Thymus (tissue), 11 donors: ENCODE measurements around the gene SLIT1. TPM values are rescaled to one million over a fixed set of nuclear protein-coding genes. Genes with fewer than 3 reads are reported as not detected.

Source experiments
- DNase-seq, 9 donors: peaks; one replicate each; pipeline ENCODE4 v3.0.0-alpha.2; 2013; ENCODE audit warnings: low spot score in 9 of 9, low read depth in 6 of 9, missing footprints in 1 of 9
- H3K27ac ChIP-seq, 2 donors: one replicate each; pipeline ENCODE4 v1.5.1; 2013; ENCODE audit warnings: control low read depth in 1 of 2, low read depth in 1 of 2, low read length in 1 of 2, mild to moderate bottlenecking in 1 of 2, moderate library complexity in 1 of 2
- H3K27me3 ChIP-seq, 2 donors: one replicate each; pipeline ENCODE4 v1.5.1; 2013; ENCODE audit warnings: low read length in 1 of 2; ENCODE audit not compliant: control insufficient read depth in 2 of 2, insufficient read depth in 1 of 2
- H3K36me3 ChIP-seq, 2 donors: one replicate each; pipeline ENCODE4 v1.5.1; 2013; ENCODE audit warnings: low read length in 1 of 2, mild to moderate bottlenecking in 1 of 2, moderate library complexity in 1 of 2; ENCODE audit not compliant: control insufficient read depth in 2 of 2, insufficient read depth in 2 of 2
- H3K4me1 ChIP-seq, 2 donors: one replicate each; pipeline ENCODE4 v1.5.1; 2013; ENCODE audit warnings: low read length in 2 of 2; ENCODE audit not compliant: control insufficient read depth in 2 of 2, insufficient read depth in 2 of 2
- H3K4me3 ChIP-seq, 2 donors: one replicate each; pipeline ENCODE4 v1.5.1; 2013; ENCODE audit warnings: low read length in 2 of 2, control low read depth in 1 of 2, mild to moderate bottlenecking in 1 of 2
- H3K9me3 ChIP-seq, 2 donors: one replicate each; pipeline ENCODE4 v1.5.1; 2013; ENCODE audit warnings: low read length in 1 of 2, mild to moderate bottlenecking in 1 of 2; ENCODE audit not compliant: control insufficient read depth in 2 of 2, insufficient read depth in 1 of 2
- WGBS: extraction: QIAGEN DNeasy Blood & Tissue Kit; methylation state at CpG from one replicate; pipeline ENCODE4 v1.1.7; 2013; 5-methylcytosine and 5-hydroxymethylcytosine counted together
- polyA plus RNA-seq: library from polyadenylated mRNA; stranded (reverse); fragments of 200-250 nt; gene quantifications from one replicate; pipeline ENCODE4 v1.2.3, GENCODE V29; 2013
- total RNA-seq: library from RNA; stranded (reverse); fragments of 120-200 nt; gene quantifications from one replicate; pipeline ENCODE4 v1.2.4, GENCODE V29; 2013
- donor health status: healthy.

Gene SLIT1
- total and polyA plus RNA-seq, 2 donors, result 1.0 to 5.9 TPM

DNA sequence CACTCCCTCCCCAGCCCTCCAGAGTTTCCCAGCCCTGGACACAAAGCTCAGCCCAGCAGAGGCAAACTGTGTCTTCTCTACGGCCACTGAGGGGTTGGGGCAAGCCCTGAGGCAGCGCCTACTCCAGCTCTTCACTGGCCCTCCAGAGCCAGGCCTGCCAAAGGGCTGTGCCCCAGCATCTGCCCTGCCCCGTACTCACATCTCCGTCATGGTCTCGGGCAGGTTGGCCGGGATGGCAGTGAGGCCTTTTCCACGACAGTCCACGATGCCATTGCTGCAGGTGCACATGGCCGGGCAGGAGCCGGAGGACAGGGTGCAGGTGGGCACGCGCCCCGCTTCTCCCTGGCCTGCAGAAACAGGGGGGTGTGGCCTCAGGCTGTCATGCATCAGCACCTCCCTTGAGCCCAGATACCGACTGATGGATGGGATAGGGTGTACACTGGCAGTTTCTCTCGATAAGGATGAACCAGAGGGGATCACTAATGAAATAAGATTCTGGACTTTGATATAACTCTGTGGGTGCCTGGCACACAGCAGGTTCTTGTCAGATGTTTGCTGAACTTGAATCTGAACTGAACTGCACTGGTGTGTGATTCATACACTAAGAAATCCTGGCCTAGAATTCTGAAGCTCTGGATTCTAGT is 125.2 kb downstream of the SLIT1 start:
- H3K4me3 ChIP-seq, result no peak overlapping the region
- H3K27ac ChIP-seq, result no peak overlapping the region
- 92% methylated on average over 15 of the region's 15 CpGs for WGBS
- H3K27me3 ChIP-seq, result no peaks in the 10 kb centered on the region
- peaks cover 4 to 86% of the 10 kb centered on the region in 2 donors for H3K36me3 ChIP-seq
- peaks cover 0 to 5% of the 10 kb centered on the region in 2 donors for H3K9me3 ChIP-seq
- H3K4me1 ChIP-seq, result no peaks in the 10 kb centered on the region
- DNase-seq, result no peak

DNA sequence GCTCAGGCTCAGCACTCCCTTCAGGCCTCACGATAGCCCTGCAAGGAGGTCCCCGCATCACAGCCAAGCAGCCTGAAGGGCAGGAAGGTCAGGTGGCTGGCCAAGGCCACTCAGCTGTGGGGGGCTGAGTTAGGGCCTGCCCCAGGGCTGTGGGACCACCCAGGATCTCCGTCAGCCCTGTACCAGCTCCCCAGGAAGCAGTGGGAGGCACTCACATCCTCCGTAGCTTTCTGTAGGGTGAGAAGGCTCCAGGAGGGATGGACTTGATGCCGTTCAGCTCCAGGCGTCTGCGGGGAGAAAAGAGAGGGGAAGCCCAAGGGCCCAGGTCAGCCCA is 125.9 kb downstream of the SLIT1 start:
- no peak for DNase-seq
- 92% methylated on average over 7 of the region's 7 CpGs for WGBS
- peaks cover 0 to 5% of the 10 kb centered on the region in 2 donors for H3K9me3 ChIP-seq
- H3K4me1 ChIP-seq, result no peaks in the 10 kb centered on the region
- H3K27me3 ChIP-seq, result no peaks in the 10 kb centered on the region
- no peak overlapping the region for H3K4me3 ChIP-seq
- H3K36me3 ChIP-seq, result peaks cover 4 to 84% of the 10 kb centered on the region in 2 donors
- H3K27ac ChIP-seq, result no peak overlapping the region

DNA sequence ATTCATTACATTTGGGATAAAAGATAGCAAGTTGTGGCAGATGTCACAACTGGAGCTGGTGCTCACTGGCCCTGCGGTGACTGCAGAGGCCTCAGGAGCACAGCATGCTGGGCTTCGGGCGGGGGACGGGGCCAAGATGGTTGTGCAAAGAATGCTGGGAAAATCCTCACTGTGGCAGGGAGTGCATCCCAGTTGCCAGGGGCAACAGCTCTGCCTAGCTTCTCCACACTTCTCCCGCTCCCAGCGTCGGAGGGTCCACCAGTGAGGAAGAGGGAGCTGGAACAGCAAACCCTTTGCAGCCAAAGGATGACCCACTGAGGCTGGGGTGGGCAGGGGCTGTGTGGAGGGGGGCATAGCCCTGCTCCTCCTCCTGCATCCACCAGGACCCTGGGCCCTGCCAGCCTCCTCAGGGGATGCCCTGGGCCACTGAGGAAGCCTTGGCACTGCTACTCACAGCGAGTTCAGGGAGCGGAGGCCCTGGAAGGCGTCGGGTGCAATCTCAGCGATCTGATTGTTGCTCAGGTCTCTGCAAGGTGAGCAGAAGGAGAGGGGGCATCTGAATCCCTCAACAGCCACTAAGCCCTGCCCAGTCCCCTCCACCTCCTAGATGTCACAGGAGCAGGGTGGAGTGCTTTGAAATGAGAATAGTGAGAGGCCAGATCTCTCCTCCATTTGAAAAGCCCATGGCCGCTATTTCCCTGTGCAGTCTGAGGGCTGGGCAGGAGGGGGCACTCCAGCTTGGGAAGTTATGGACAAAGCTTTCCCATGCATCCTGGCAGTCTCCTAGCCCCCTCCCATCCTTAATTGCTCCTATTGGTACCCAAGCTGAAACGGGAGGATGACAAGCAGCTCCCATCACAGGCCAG is 126.5 kb downstream of the SLIT1 start:
- DNase-seq, result no peak
- Histone ChIP-seq H3K9me3 (peaks cover 0 to 5% of the 10 kb centered on the region in 2 donors), H3K27ac (no peak overlapping the region), H3K36me3 (peaks cover 4 to 84% of the 10 kb centered on the region in 2 donors), H3K4me1 (no peaks in the 10 kb centered on the region), H3K4me3 (no peak overlapping the region), H3K27me3 (no peaks in the 10 kb centered on the region)
- WGBS, result 95% methylated on average over 14 of the region's 14 CpGs

DNA sequence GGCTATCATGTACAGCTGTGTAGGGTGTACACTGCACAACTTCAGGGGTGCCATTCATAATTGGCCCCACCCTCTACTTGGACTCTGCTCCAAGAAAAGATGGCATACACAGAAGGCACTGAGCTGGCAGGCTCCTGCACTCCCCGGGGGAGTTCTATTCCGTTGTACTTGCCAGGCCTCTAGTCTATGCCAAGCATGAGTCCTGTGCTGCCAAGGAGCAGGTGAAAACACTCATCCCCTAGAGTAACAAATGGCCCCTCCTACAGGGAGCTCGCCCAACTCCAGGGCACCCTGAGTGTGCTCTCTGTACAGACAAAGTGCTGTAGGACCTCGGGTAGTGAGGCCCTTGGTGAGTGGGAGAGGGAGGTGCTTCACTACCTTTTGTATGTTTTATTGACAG is 127.2 kb downstream of the SLIT1 start:
- Histone ChIP-seq H3K36me3 (peaks cover 4 to 85% of the 10 kb centered on the region in 2 donors), H3K27ac (no peak overlapping the region), H3K27me3 (no peaks in the 10 kb centered on the region), H3K4me3 (no peak overlapping the region), H3K9me3 (peaks cover 0 to 5% of the 10 kb centered on the region in 2 donors), H3K4me1 (no peaks in the 10 kb centered on the region)
- WGBS, result 82% methylated on average over 4 of the region's 4 CpGs
- no peak for DNase-seq

DNA sequence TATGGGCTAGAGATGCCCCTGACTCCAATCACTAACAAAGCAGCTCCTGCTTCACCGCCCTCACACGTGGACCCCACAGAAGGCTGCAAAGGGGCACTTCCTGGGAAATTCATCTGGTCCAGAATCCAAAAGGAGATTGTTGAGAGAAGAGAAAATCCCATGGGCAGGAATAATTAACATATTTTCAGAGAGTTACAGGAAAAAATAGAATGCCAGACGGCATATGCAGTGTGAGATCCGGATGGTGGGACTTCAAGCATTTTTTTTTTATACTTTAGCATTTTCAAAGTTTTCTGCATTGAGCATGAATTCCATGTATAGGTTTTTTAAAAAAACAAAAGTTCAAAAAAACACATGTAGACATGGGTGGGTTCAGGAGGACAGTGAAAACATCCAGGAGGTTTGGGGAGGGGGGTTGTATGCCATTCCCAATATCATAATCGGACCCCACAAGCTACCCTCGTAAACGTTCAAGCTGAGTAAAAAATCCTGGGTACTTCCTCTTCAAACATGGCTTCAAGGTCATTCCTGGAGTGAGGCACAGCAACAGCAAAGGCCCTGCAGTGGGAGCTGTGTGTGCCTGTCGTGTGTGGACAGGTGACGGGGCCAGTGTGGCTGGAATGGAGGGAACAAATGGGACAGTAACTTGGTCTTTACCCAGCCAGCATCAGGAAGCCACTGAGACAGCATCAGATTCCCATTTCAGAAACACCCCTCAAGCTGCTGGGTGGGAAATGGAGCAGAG is 128.1 kb downstream of the SLIT1 start:
- 93% methylated on average over 9 of the region's 9 CpGs for WGBS
- Histone ChIP-seq H3K27ac (no peak overlapping the region), H3K36me3 (peaks cover 4 to 81% of the 10 kb centered on the region in 2 donors), H3K27me3 (no peaks in the 10 kb centered on the region), H3K4me1 (no peaks in the 10 kb centered on the region), H3K4me3 (no peak overlapping the region), H3K9me3 (peaks cover 0 to 5% of the 10 kb centered on the region in 2 donors)
- DNase-seq, result no peak

DNA sequence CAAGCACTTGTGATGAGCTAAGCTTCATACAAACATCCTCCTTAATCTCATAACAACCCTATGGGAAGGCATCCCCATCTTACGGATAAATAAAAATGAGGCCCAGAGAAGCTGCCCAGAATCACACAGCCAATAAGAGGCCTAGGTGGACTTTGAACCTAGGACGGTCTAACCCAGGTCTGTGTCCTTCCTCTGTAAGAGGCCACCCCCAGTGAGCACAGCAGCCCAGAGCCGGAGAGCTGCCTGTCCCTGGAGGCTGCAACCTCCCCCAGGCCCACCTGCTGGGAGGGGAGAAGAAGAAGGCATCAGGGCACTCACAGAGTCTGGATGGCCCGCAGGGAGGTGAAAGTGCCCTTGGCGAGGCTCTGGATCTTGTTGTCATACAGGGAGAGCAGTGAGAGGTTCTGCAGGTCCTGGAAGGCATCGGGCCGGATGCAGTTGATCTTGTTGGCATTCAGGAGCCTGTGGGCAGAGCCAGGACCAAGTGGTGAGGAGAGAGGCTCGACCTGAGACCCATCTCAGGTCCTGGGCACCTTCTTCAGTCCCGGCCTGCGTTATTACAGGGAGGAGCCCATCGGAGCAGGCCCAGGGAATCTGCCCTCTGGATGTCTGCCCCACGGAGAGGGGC is 129.6 kb downstream of the SLIT1 start:
- 95% methylated on average over 12 of the region's 12 CpGs for WGBS
- peaks cover 4 to 67% of the 10 kb centered on the region in 2 donors for H3K36me3 ChIP-seq
- H3K9me3 ChIP-seq, result peaks cover 0 to 5% of the 10 kb centered on the region in 2 donors
- H3K27ac ChIP-seq, result no peak overlapping the region
- no peaks in the 10 kb centered on the region for H3K4me1 ChIP-seq
- no peak overlapping the region for H3K4me3 ChIP-seq
- no peaks in the 10 kb centered on the region for H3K27me3 ChIP-seq
- no peak for DNase-seq

DNA sequence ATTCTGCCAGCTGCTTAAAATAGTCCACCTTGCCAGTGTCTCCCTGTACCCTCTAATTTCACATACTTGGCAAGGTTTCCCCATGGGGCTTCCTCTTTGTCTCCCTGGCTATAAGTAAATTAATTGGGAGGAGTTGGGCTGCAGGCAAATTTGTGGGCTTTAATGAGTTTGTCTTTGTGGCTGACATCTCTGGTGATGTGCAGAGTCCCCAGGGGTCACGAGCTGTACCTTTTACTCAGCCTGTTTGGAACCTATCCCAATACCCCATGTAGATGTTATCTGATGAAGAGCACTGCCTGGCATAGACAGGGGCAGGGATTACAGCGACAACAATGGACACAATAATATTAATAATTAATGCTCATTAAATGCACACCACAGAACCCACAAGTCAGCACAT is 132.5 kb downstream of the SLIT1 start:
- no peak overlapping the region for H3K4me3 ChIP-seq
- H3K27ac ChIP-seq, result no peak overlapping the region
- no peak for DNase-seq
- peaks cover 4 to 63% of the 10 kb centered on the region in 2 donors for H3K36me3 ChIP-seq
- WGBS, result 82% methylated on average over 2 of the region's 2 CpGs
- no peaks in the 10 kb centered on the region for H3K4me1 ChIP-seq
- peaks cover 0 to 5% of the 10 kb centered on the region in 2 donors for H3K9me3 ChIP-seq
- H3K27me3 ChIP-seq, result no peaks in the 10 kb centered on the region

DNA sequence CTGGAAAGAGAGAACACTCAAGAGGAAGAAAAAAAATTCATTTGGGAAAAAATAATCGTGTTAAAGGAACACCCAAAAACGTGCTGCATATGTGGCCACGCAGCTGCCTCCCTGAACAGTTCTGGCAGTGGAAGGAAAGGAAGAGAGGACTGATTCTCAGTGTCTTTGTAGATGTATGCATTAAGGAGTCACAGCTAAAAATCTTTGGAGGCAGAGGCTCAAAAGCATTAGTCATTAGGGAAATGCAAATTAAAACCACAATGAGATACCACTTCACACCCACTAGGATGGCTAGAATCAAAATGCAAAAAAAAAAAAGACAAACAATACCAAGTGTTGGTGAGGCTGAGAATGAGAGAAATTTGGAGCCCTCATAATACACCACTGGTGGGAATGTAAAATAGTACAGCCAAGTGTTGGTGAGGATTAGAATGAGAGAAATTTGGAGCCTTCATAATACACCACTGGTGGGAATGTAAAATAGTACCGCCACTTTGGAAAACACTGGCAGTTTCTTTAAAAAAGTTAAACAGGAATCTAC is 134.7 kb downstream of the SLIT1 start:
- Histone ChIP-seq H3K36me3 (peaks cover 13 to 64% of the 10 kb centered on the region in 2 donors), H3K4me3 (no peak overlapping the region), H3K27ac (no peak overlapping the region), H3K27me3 (no peaks in the 10 kb centered on the region), H3K4me1 (no peaks in the 10 kb centered on the region), H3K9me3 (peaks cover 0 to under 1% of the 10 kb centered on the region in 2 donors)
- DNase-seq, result no peak
- 79% methylated on average over 4 of the region's 4 CpGs for WGBS
